ENCODE data around the gene ASB3. TPM values are rescaled to one million over a fixed set of nuclear protein-coding genes. Genes with fewer than 3 reads are reported as not detected.
A peak's percentile ranks its signal among the peaks of the same experiment; 100 is the strongest.
"Not testable (repeated sequence)": the region's sequence is repeated elsewhere in the genome, so short reads cannot be mapped to it uniquely, and the experiment has no call there.

ASB3 gene, protein sequence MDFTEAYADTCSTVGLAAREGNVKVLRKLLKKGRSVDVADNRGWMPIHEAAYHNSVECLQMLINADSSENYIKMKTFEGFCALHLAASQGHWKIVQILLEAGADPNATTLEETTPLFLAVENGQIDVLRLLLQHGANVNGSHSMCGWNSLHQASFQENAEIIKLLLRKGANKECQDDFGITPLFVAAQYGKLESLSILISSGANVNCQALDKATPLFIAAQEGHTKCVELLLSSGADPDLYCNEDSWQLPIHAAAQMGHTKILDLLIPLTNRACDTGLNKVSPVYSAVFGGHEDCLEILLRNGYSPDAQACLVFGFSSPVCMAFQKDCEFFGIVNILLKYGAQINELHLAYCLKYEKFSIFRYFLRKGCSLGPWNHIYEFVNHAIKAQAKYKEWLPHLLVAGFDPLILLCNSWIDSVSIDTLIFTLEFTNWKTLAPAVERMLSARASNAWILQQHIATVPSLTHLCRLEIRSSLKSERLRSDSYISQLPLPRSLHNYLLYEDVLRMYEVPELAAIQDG
- total RNA-seq, result 10 to 100 TPM; 13.3 to 24.1 TPM

DNA sequence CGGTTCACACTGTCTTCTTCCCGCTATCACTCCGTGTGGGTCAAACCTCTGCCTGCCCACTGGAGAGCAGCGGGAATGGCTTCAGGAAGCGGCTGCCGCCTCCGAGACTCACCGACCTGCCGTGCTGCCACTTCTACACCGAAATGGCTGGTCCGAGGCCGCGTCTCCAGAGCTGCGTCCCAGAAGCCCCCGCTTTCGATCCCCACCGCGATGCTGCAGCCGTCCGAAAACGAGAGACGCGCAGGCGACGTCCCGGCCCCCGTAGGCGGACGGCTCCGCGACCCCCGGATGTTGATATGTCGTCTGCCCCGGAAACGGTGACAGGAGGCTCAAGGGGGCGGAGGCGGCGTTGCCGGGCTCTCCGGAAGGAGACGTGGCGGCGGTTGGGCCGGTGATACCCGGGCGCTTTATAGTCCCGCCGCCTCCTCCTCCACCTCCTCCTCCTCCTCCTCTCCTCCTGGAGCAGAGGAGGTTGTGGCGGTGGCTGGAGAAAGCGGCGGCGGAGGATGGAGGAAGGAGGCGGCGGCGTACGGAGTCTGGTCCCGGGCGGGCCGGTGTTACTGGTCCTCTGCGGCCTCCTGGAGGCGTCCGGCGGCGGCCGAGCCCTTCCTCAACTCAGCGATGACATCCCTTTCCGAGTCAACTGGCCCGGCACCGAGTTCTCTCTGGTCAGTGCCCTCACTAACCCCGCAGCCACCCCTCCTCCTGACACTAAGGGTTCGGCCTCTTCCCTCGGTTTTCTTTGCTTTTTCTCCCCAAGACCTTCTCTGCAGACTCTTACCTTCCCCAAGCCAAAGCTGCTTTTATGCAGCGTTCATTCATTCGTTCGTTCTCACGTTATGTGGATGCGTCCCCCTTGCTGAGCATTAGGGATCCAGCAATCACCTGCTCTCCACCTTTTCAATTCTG is at the start of gene ASB3, which contains the start of gene ERLEC1:
Gene ASB3 (minus strand): TSS at position 249 of the 909 bp plus-strand sequence. CDS start 21,381 bp downstream, outside the sequence.
Gene ERLEC1 (plus strand): TSS at position 340 of the 909 bp plus-strand sequence. CDS start 167 bp downstream, at position 507.
- Histone ChIP-seq H3K27me3 (replicated peaks; ENCODE audit: insufficient read depth) (no peaks in the 10 kb centered on the region), H3K4me1 (ENCODE audit: control insufficient read depth in 1 of 2, low read depth in 2 of 2) (peaks cover 28 to 61% of the 10 kb centered on the region in 2 donors), H3K9me3 (no peaks in the 10 kb centered on the region), H3K4me3 (peak within 1 kb of the TSS; percentile 91), H3K36me3 (no peaks in the 10 kb centered on the region), H3K27ac (peak within 1 kb of the TSS; percentile 78 to 81)
- TF ChIP-seq, protein P1, sequence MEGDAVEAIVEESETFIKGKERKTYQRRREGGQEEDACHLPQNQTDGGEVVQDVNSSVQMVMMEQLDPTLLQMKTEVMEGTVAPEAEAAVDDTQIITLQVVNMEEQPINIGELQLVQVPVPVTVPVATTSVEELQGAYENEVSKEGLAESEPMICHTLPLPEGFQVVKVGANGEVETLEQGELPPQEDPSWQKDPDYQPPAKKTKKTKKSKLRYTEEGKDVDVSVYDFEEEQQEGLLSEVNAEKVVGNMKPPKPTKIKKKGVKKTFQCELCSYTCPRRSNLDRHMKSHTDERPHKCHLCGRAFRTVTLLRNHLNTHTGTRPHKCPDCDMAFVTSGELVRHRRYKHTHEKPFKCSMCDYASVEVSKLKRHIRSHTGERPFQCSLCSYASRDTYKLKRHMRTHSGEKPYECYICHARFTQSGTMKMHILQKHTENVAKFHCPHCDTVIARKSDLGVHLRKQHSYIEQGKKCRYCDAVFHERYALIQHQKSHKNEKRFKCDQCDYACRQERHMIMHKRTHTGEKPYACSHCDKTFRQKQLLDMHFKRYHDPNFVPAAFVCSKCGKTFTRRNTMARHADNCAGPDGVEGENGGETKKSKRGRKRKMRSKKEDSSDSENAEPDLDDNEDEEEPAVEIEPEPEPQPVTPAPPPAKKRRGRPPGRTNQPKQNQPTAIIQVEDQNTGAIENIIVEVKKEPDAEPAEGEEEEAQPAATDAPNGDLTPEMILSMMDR (IDR thresholded peaks at IDR 0.05), result no peak
- ATAC-seq (ENCODE audit: insufficient number of reproducible peaks, low FRiP score, low read depth) (peak; percentile 94), DNase-seq (ENCODE audit: low spot score) (peak; percentile 45)

DNA sequence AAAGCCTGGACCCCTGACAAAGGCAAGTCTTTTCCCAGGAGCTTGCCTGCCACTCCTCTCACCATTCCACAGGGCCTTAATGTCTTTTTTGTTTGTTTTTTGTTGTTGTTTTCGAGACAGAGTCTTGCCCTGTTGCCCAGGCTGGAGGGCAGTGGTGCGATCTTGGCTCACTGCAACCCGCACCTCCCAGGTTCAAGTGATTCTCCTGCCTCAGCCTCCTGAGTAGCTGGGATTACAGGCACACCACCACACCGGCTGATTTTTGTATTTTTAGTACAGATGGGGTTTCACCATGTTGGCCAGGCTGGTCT is 43.2 kb upstream of the ASB3 start:
- not testable (repeated sequence) for H3K4me1 ChIP-seq (ENCODE audit: control insufficient read depth in 1 of 2, low read depth in 2 of 2); DNase-seq (ENCODE audit: low spot score); H3K27ac ChIP-seq; H3K9me3 ChIP-seq; H3K27me3 ChIP-seq (replicated peaks; ENCODE audit: insufficient read depth); ATAC-seq (ENCODE audit: insufficient number of reproducible peaks, low FRiP score, low read depth); H3K36me3 ChIP-seq; H3K4me3 ChIP-seq

DNA sequence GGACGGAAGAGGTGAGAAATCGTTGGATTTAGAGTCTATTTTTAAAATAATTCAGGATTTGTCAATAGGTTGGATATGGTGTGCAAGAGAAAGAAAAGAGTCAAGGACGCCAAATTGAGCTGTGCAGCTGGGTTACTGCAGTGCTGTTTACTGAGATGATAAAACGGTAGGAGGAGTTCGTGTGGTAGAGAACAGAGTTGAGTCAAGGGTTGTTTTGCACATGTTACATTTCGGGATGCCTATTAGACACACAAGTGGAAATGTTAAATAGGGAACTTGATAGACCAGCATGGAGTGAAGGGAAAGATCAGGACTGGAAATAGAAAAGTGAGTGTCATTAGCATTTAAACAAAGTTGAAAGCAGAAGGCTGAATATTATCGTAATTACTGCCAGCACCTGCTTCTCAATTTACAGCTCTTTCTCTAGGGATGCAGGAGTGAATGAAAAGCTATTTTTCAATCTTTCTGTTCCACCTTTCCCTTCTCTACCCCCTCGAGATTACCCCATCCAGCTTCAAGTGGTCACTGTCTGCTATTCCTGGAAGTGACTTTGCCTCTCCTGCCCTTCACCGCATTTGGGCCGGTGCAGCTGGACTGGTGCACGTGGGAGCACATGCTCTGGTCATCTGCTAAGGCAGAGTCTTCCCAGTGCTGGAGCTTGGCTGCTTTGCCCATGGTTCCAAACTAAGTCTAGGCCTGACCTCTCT is 42.7 kb upstream of the ASB3 start:
- DNase-seq (ENCODE audit: low spot score) (no peak), ATAC-seq (ENCODE audit: insufficient number of reproducible peaks, low FRiP score, low read depth) (no peak)
- Histone ChIP-seq H3K4me3 (no peak overlapping the region), H3K27ac (no peak overlapping the region), H3K4me1 (ENCODE audit: control insufficient read depth in 1 of 2, low read depth in 2 of 2) (no peaks in the 10 kb centered on the region), H3K9me3 (peaks cover 5% of the 10 kb centered on the region), H3K36me3 (no peaks in the 10 kb centered on the region), H3K27me3 (replicated peaks; ENCODE audit: insufficient read depth) (no peaks in the 10 kb centered on the region)
- TF ChIP-seq, protein P1 (IDR thresholded peaks at IDR 0.05), result no peak

DNA sequence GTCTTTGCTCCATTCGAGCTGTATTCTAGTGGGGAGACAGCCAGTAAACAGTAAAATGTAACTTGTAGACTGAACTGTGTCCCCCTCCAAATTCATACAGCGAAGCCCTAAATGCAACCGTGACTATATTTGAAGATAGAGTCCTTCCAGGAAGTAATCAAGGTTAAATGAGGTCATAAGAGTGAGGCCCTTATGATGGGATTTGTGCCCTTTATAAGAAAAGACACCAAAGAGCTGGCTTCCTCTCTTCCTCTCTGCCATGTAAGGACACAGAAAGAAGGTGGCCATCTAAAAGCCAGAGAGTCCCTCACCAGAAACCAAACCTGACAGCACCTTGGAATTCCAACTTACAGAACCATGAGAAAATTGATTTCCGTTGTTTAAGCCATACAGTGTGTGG is 41.6 kb upstream of the ASB3 start:
- DNase-seq (ENCODE audit: low spot score) (no peak), ATAC-seq (ENCODE audit: insufficient number of reproducible peaks, low FRiP score, low read depth) (no peak)
- H3K27me3 ChIP-seq (replicated peaks; ENCODE audit: insufficient read depth), result no peaks in the 10 kb centered on the region
- peaks cover 5% of the 10 kb centered on the region for H3K9me3 ChIP-seq
- no peak overlapping the region for H3K4me3 ChIP-seq
- no peak overlapping the region for H3K27ac ChIP-seq
- H3K36me3 ChIP-seq, result no peaks in the 10 kb centered on the region
- TF ChIP-seq, protein P1 (IDR thresholded peaks at IDR 0.05), result no peak
- no peaks in the 10 kb centered on the region for H3K4me1 ChIP-seq (ENCODE audit: control insufficient read depth in 1 of 2, low read depth in 2 of 2)

DNA sequence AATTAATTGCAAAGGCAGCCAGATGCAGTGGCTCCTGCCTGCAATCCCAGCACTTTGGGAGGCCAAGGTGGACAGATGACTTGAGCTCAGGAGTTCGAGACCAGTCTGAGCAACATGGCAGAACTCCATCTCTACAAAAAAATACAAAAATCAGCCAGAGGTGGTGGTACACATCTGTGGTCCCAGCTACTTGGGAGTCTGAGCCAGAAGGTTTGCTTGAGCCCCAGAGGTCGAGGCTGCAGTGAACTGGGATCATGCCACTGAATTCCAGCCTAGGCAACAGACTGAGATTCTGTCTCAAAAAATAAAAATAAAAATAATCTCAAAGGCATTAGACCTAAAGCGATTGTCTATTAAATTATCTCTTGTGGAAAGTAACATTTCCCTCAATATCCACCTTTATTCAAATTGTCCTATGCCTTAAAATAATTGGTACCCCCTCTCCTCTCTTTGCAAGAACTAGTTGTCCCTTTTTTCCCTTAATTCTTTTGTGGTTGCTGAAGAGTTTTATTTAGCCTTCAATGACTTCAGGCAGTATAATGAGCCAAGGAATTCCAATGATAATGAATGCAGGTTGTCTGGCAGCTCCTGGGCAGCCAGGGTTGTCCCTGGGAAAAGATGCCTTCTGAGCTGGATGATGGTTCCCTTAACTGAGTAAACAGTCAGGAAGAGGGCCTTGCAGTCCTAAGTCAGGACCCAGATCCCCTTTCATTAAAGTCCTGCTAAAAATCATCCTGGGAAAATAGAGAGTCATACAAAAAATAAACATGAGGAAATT is 40.8 kb upstream of the ASB3 start:
- TF ChIP-seq, protein P1 (IDR thresholded peaks at IDR 0.05), result no peak
- H3K4me3 ChIP-seq, result no peak overlapping the region
- H3K27ac ChIP-seq, result no peak overlapping the region
- DNase-seq (ENCODE audit: low spot score), result no peak
- no peaks in the 10 kb centered on the region for H3K36me3 ChIP-seq
- H3K27me3 ChIP-seq (replicated peaks; ENCODE audit: insufficient read depth), result no peaks in the 10 kb centered on the region
- H3K9me3 ChIP-seq, result peaks cover 5% of the 10 kb centered on the region
- H3K4me1 ChIP-seq (ENCODE audit: control insufficient read depth in 1 of 2, low read depth in 2 of 2), result no peaks in the 10 kb centered on the region
- ATAC-seq (ENCODE audit: insufficient number of reproducible peaks, low FRiP score, low read depth), result no peak
